IMR-90 (cell line): Measurements from ENCODE around the gene ZBTB44.

ENCODE experiments used
- CTCF ChIP-seq: conservative IDR thresholded peaks from 2 replicates; pipeline ENCODE4 v1.5.1; 2012; ENCODE audit warnings: mild to moderate bottlenecking, low read depth, low read length, improper control_type of control experiment
- USF2 ChIP-seq: fragments of 150-350 bp; IDR thresholded peaks from 2 replicates; pipeline ENCODE4 v1.6.1; 2017; ENCODE audit warnings: mild to moderate bottlenecking, antibody characterized with exemption, low read length, low read depth

GRCh38 chr11:130202009-130202817 is 112.5 kb downstream of the ZBTB44 start:
- TF ChIP-seq USF2 (no peak), CTCF (no peak)
